ENCODE measurements around the gene PPP2R2B.

PPP2R2B gene

GRCh38 chr5:146878476-146879172 lies at the start of gene PPP2R2B:
Gene PPP2R2B, minus strand, starts transcription at chr5:146878757.
- DNase-seq: peak; percentile 49 to 65

GRCh38 chr5:146924132-146924531 lies 45.6 kb upstream of the PPP2R2B start:
- DNase-seq: no peak

- no peak for DNase-seq
Observed at GRCh38 chr5:146921225-146921624, 42.7 kb upstream of the PPP2R2B start.

- DNase-seq: no peak
Observed at GRCh38 chr5:146920351-146920881, 41.9 kb upstream of the PPP2R2B start.

GRCh38 chr5:146919304-146919703 lies 40.7 kb upstream of the PPP2R2B start:
- no peak for DNase-seq

- DNase-seq: no peak
Observed at GRCh38 chr5:146917931-146918330, 39.4 kb upstream of the PPP2R2B start.

GRCh38 chr5:146912874-146913273 lies 34.3 kb upstream of the PPP2R2B start:
- no peak for DNase-seq

- DNase-seq: no peak
Observed at GRCh38 chr5:146910239-146910638, 31.7 kb upstream of the PPP2R2B start.

GRCh38 chr5:146909255-146910068 lies 30.9 kb upstream of the PPP2R2B start:
- DNase-seq: no peak

GRCh38 chr5:146906803-146907202 lies 28.2 kb upstream of the PPP2R2B start:
- DNase-seq: peak in 1 of 2 experiments; percentile 20

GRCh38 chr5:146904890-146905289 lies 26.3 kb upstream of the PPP2R2B start:
- DNase-seq: no peak

- DNase-seq: no peak
Observed at GRCh38 chr5:146903789-146904188, 25.2 kb upstream of the PPP2R2B start.

GRCh38 chr5:146902471-146902870 lies 23.9 kb upstream of the PPP2R2B start:
- no peak for DNase-seq

GRCh38 chr5:146897061-146897460 lies 18.5 kb upstream of the PPP2R2B start:
- DNase-seq: no peak

- no peak for DNase-seq
Observed at GRCh38 chr5:146894753-146895521, 16.4 kb upstream of the PPP2R2B start.

- DNase-seq: no peak
Observed at GRCh38 chr5:146893991-146894390, 15.4 kb upstream of the PPP2R2B start.

- DNase-seq: no peak
Observed at GRCh38 chr5:146892231-146892630, 13.7 kb upstream of the PPP2R2B start.

- DNase-seq: no peak
Observed at GRCh38 chr5:146891511-146891910, 13.0 kb upstream of the PPP2R2B start.

- no peak for DNase-seq
Observed at GRCh38 chr5:146890731-146891440, 12.3 kb upstream of the PPP2R2B start.

GRCh38 chr5:146890066-146890465 lies 11.5 kb upstream of the PPP2R2B start:
- DNase-seq: no peak

- no peak for DNase-seq
Observed at GRCh38 chr5:146889169-146889568, 10.6 kb upstream of the PPP2R2B start.

- DNase-seq: no peak
Observed at GRCh38 chr5:146888351-146888978, 9.9 kb upstream of the PPP2R2B start.

Measured in NCI-H446 (cell line).